Smooth muscle cell of the pulmonary artery (primary cell): Measurements from ENCODE around the gene ZPBP. TPM values are rescaled to one million over a fixed set of nuclear protein-coding genes. Genes with fewer than 3 reads are reported as not detected.

ENCODE experiments used
- total RNA-seq: library from RNA; depleted of rRNA; stranded (reverse); fragments of >200 nt; gene quantifications from 2 replicates; pipeline ENCODE4 v1.2.3, GENCODE V29; 2014

Gene ZPBP
- total RNA-seq: not detected in 2 replicates

DNA sequence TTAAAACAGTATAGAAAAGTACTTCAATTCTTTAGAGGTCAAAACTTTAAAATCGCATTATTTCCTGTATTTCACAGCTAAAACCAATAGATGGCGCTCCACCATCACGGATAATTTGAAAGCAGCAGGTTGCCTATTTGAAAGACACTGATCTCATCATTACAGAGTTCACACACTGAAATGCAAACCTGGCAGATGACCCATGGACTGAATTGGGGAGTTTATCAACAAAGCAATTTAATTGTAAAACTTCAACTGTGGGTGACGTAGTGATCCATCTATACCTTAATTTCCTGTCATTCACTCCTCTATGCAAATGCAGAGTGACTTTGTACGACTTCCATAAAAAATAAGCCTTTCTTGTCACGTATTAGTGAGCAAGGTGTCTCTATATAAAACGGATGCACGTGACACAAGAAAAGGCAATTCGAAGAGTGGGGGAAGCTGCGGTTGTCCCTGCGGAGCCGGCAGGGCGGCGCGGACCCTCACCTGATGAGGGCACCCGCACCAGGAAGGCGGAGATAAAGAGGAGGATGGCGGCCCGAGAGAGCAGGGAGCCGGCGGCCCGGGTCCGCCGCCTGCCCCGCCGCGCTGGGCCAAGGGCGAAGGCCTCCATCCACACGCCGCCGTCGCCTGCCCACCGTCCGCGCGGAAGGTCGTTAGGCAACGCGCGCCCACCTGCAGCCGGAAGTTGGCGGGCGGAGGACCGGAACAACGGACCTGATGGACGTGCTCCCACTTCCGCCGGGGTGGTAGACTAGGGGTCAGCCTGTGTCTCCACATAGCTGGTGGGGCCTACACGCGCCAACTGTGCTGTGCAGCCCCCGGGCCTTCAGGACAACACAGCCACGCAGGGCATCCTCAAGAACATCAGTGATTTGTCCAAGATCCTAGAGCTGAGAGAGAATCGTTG lies at the start of gene ZPBP:
Gene ZPBP (minus strand): TSS at position 668 of the 913 bp plus-strand sequence. CDS start 52 bp downstream, at position 616.

Other genes starting within 250 kb of the ZPBP start
- not detected in 2 replicates for gene IKZF1, start 211.5 kb upstream of the ZPBP start, total RNA-seq